ENCODE data around the gene GAS6. TPM values are rescaled to one million over a fixed set of nuclear protein-coding genes. Genes with fewer than 3 reads are reported as not detected.

The GAS6 gene
- total RNA-seq, 1 experiment from 2014 or later, result 49.4 TPM

- TF ChIP-seq REST (IDR thresholded peaks at IDR 0.05; ENCODE audit: low read depth) (no peak), POLR2AphosphoS5 (IDR thresholded peaks at IDR 0.05; ENCODE audit: low read depth, low read length) (no peak)
Measured at GRCh38 chr13:113861433-113862030, 2.3 kb downstream of the GAS6 start (continued).

- Histone ChIP-seq H3K9me3 (ENCODE audit: control insufficient read depth in 1 of 2, insufficient read depth in 1 of 2, low read depth in 1 of 2, low read length in 2 of 2) (peaks cover 0 to 6% of the 10 kb centered on the region in 2 experiments; a peak in 1 of 4 replicates), H3K9me2 (ENCODE audit: insufficient read depth) (no peaks in the 10 kb centered on the region), H3K36me3 (ENCODE audit: control insufficient read depth in 1 of 2, insufficient read depth in 2 of 2, low read length in 2 of 2) (peaks cover 0 to 20% of the 10 kb centered on the region in 2 experiments; a peak in 1 of 4 replicates), H3K27me3 (ENCODE audit: insufficient read depth, low read length) (no peaks in the 10 kb centered on the region), H4K20me1 (ENCODE audit: insufficient read depth) (no peaks in the 10 kb centered on the region), H3K4me3 (replicated peaks in 1 of 2; ENCODE audit: low read depth in 1 of 2, low read length in 2 of 2) (no peak overlapping the region), H3K79me2 (ENCODE audit: insufficient read depth, low read length) (peaks cover 76% of the 10 kb centered on the region), H3K9ac (ENCODE audit: low read length) (no peak overlapping the region), H3K4me2 (ENCODE audit: low read length) (no peak overlapping the region), H3K4me1 (ENCODE audit: control insufficient read depth in 1 of 2, insufficient read depth in 2 of 2, low read length in 2 of 2) (peaks cover 10 to 39% of the 10 kb centered on the region in 2 experiments), H2AFZ (ENCODE audit: low read depth, low read length, poor library complexity, severe bottlenecking) (no peak overlapping the region), H3K27ac (ENCODE audit: low read depth, low read length) (no peak overlapping the region; the same call in 1 of the 2 replicates)
- POLR2A ChIA-PET, result no interaction called here
- TF ChIP-seq EZH2phosphoT487 (IDR thresholded peaks at IDR 0.05; ENCODE audit: borderline replicate concordance), result no peak
- TF ChIP-seq SIN3A (IDR thresholded peaks at IDR 0.05; ENCODE audit: low read depth), result no peak
- TF ChIP-seq JUND (IDR thresholded peaks at IDR 0.05), result no peak
- no peak for TF ChIP-seq POLR2A (IDR thresholded peaks at IDR 0.05; ENCODE audit: borderline replicate concordance, extremely low read depth, insufficient read depth, insufficient read length)
- TF ChIP-seq ZBTB33 (IDR thresholded peaks at IDR 0.05; ENCODE audit: extremely low read depth, insufficient replicate concordance, low read length), result no peak
- no peak for TF ChIP-seq ATF3 (IDR thresholded peaks at IDR 0.05)
- TF ChIP-seq POLR2AphosphoS5 (IDR thresholded peaks at IDR 0.05; ENCODE audit: low read depth, low read length), result no peak
- TF ChIP-seq MAX (IDR thresholded peaks at IDR 0.05), result no peak
- no peak for TF ChIP-seq CTCF (IDR thresholded peaks at IDR 0.05 in 2 of 3, conservative IDR thresholded peaks at IDR 0.05 in 1 of 3; ENCODE audit: borderline replicate concordance in 1 of 3, insufficient read depth in 1 of 3, low read depth in 2 of 3, low read length in 2 of 3)
- no peak for TF ChIP-seq CEBPB (IDR thresholded peaks at IDR 0.05; ENCODE audit: low read depth)
- no peak for TF ChIP-seq YY1 (IDR thresholded peaks at IDR 0.05; ENCODE audit: extremely low read depth, insufficient replicate concordance, low read depth, low read length)
- no peak for TF ChIP-seq CBX3 (IDR thresholded peaks at IDR 0.05; ENCODE audit: low read depth)
- no peak for TF ChIP-seq ELF1 (IDR thresholded peaks at IDR 0.05; ENCODE audit: borderline replicate concordance, low read depth)
- no peak for DNase-seq (ENCODE audit: low read depth, low spot score)
- intact Hi-C loops (cut with micrococcal nuclease), result loop anchor here (2.0 kb wide), 1 partner anchor 366 kb away; no protein-coding TSS in a partner anchor
- CTCF ChIA-PET, result no interaction called here
- BruUV-seq (replicated peaks), result no TSS peak
- ATAC-seq, result no peak
- RAD21 ChIA-PET (ENCODE audit: low non-redundant PET in 1 of 2, low total read pairs in 2 of 2, uncharacterized antibody in 2 of 2, unreplicated experiment in 2 of 2), result no interaction called here
Measured at GRCh38 chr13:113860665-113861432, 3.0 kb downstream of the GAS6 start.

All from HCT116 (cell line).